GM08714 (cell line): Measurements from ENCODE around the gene LRRC15.

Experiments
- H3K4me3 ChIP-seq: fragments of 200-500 bp; sonication (Bioruptor generic); 2 replicates; pipeline ENCODE4 v1.5.1; 2014; ENCODE audit warnings: mild to moderate bottlenecking, low read length, inconsistent platforms
- ZNF274 ChIP-seq: IDR thresholded peaks from 2 replicates; pipeline ENCODE4 v1.6.1; 2012; ENCODE audit warnings: mild to moderate bottlenecking, low read depth, low read length

The LRRC15 gene

DNA sequence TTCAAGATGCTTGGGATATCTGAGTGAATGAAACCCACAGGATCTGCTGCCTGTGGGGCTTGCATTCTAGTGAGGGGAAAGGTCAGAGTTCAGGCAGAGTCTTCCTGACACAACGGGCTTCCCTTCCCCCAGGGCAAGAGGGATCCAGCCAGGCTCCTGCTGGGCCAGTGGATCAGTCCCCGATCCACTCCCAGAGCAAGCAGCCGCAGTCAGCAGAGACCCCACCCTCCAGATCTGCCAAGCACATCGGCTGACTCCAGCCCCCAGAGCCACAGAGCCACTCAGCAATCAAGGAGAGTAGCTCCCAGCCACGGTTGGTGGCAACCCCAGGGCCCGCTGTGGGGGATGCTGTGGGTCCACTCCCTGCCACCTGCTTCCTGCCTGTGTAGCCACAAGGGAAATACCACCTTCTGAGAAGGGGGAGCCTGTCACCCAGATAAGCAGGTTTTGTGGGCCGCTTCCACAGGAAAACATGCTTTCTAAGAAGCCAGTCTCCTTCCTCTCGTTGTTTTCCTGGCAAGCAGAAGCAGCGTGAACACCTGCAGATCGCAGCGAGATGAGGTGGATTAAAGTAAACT is 63.3 kb downstream of the LRRC15 start:
- H3K4me3 ChIP-seq: peak overlapping the region; percentile 1; the same call in 1 of the 2 replicates
- no peak for TF ChIP-seq ZNF274

- TF ChIP-seq ZNF274: no peak
- H3K4me3 ChIP-seq: no peak overlapping the region; the same call in 1 of the 2 replicates
These were observed 64.0 kb downstream of the LRRC15 start for GRCh38 chr3:194305356-194306108.
